HUES64 (cell line): ENCODE results near the gene PRXL2A.
A peak's percentile ranks its signal among the peaks of the same experiment; 100 is the strongest.

Source experiments
- H3K27ac ChIP-seq: 2 replicates; pipeline ENCODE4 v1.7.0; 2013; ENCODE audit warnings: low read depth, low read length, inconsistent platforms
- H3K27me3 ChIP-seq: 2 replicates; pipeline ENCODE4 v1.6.1; 2013; ENCODE audit warnings: mild to moderate bottlenecking, low read length; ENCODE audit not compliant: insufficient read depth
- H3K36me3 ChIP-seq: 2 replicates; pipeline ENCODE4 v1.6.1; 2013; ENCODE audit warnings: mild to moderate bottlenecking, low read length; ENCODE audit not compliant: insufficient read depth
- H3K4me1 ChIP-seq: 2 replicates; pipeline ENCODE4 v1.6.1; 2013; ENCODE audit warnings: mild to moderate bottlenecking, low read length, moderate library complexity; ENCODE audit not compliant: insufficient read depth
- H3K4me3 ChIP-seq: 2 replicates; pipeline ENCODE4 v1.5.1; 2013; ENCODE audit warnings: mild to moderate bottlenecking, low read length, moderate library complexity
- H3K9ac ChIP-seq: 2 replicates; pipeline ENCODE4 v1.6.1; 2013; ENCODE audit warnings: mild to moderate bottlenecking, low read depth, low read length
- H3K9me3 ChIP-seq: 2 replicates; pipeline ENCODE4 v1.6.1; 2013; ENCODE audit warnings: low read depth, low read length; ENCODE audit not compliant: insufficient read depth
- WGBS: fragments of 150-250, 120-280 bp; methylation state at CpG from one replicate; pipeline ENCODE4 v1.1.7; 2013; ENCODE audit warnings: missing lambda C conversion rate; 5-methylcytosine and 5-hydroxymethylcytosine counted together

The PRXL2A gene

GRCh38 chr10:80462299-80462980 lies 54.1 kb downstream of the PRXL2A start:
- 88% methylated on average over 5 of the region's 7 CpGs for WGBS
- no peaks in the 10 kb centered on the region for H3K36me3 ChIP-seq

GRCh38 chr10:80462981-80463741 lies 54.8 kb downstream of the PRXL2A start:
- WGBS, result 82% methylated on average over 4 of the region's 5 CpGs
- no peak overlapping the region for H3K27ac ChIP-seq
- no peaks in the 10 kb centered on the region for H3K9me3 ChIP-seq
- H3K27me3 ChIP-seq, result peaks cover 4% of the 10 kb centered on the region; the same call in 1 of the 2 replicates
- H3K4me3 ChIP-seq, result no peak overlapping the region
- H3K9ac ChIP-seq, result no peak overlapping the region
- peaks cover 89% of the 10 kb centered on the region for H3K4me1 ChIP-seq
- no peaks in the 10 kb centered on the region for H3K36me3 ChIP-seq

More at GRCh38 chr10:80462299-80462980, 54.1 kb downstream of the PRXL2A start:
- Histone ChIP-seq H3K4me1 (peaks cover 82% of the 10 kb centered on the region), H3K27ac (no peak overlapping the region), H3K27me3 (peaks cover 4% of the 10 kb centered on the region; the same call in 1 of the 2 replicates), H3K9me3 (no peaks in the 10 kb centered on the region), H3K9ac (no peak overlapping the region), H3K4me3 (no peak overlapping the region)

GRCh38 chr10:80463868-80464267 lies 55.5 kb downstream of the PRXL2A start:
- Histone ChIP-seq H3K9ac (peak overlapping the region; percentile 80; the same call in 1 of the 2 replicates), H3K36me3 (no peaks in the 10 kb centered on the region), H3K4me1 (peaks cover 86% of the 10 kb centered on the region), H3K4me3 (no peak overlapping the region), H3K27ac (peak overlapping the region; percentile 90), H3K27me3 (peaks cover 9% of the 10 kb centered on the region; the same call in 1 of the 2 replicates), H3K9me3 (no peaks in the 10 kb centered on the region)
- WGBS, result 88% methylated on average over 10 of the region's 10 CpGs

- Histone ChIP-seq H3K9me3 (no peaks in the 10 kb centered on the region), H3K4me1 (peaks cover 76% of the 10 kb centered on the region), H3K36me3 (peaks cover 2% of the 10 kb centered on the region; the same call in 1 of the 2 replicates), H3K9ac (peak overlapping the region; percentile 80), H3K27me3 (peaks cover 11% of the 10 kb centered on the region; the same call in 1 of the 2 replicates), H3K27ac (peak overlapping the region; percentile 90), H3K4me3 (peak overlapping the region; percentile 40)
- WGBS, result 20% methylated on average over 14 of the region's 14 CpGs
These were observed 56.5 kb downstream of the PRXL2A start for GRCh38 chr10:80464557-80465450.

GRCh38 chr10:80465451-80465835 lies 57.1 kb downstream of the PRXL2A start:
- Histone ChIP-seq H3K27ac (peak overlapping the region; percentile 90), H3K36me3 (peaks cover 6% of the 10 kb centered on the region; the same call in 1 of the 2 replicates), H3K27me3 (peaks cover 11% of the 10 kb centered on the region; the same call in 1 of the 2 replicates), H3K4me1 (peaks cover 70% of the 10 kb centered on the region), H3K9me3 (no peaks in the 10 kb centered on the region), H3K4me3 (peak overlapping the region; percentile 40), H3K9ac (peak overlapping the region; percentile 80)
- 68% methylated on average over 3 of the region's 3 CpGs for WGBS

- H3K27ac ChIP-seq, result peak overlapping the region; percentile 90
- 98% methylated on average over 10 of the region's 10 CpGs for WGBS
- H3K4me1 ChIP-seq, result peaks cover 65% of the 10 kb centered on the region
- no peaks in the 10 kb centered on the region for H3K9me3 ChIP-seq
- H3K27me3 ChIP-seq, result peaks cover 11% of the 10 kb centered on the region; the same call in 1 of the 2 replicates
- peaks cover 9% of the 10 kb centered on the region; the same call in 1 of the 2 replicates for H3K36me3 ChIP-seq
- H3K9ac ChIP-seq, result peak overlapping the region; percentile 80; the same call in 1 of the 2 replicates
- peak overlapping the region; percentile 40; the same call in 1 of the 2 replicates for H3K4me3 ChIP-seq
These were observed 57.7 kb downstream of the PRXL2A start for GRCh38 chr10:80465839-80466590.

- H3K27ac ChIP-seq, result no peak overlapping the region
- no peaks in the 10 kb centered on the region for H3K9me3 ChIP-seq
- no peak overlapping the region for H3K4me3 ChIP-seq
- H3K36me3 ChIP-seq, result peaks cover 9% of the 10 kb centered on the region; the same call in 1 of the 2 replicates
- WGBS, result 86% methylated on average over 9 of the region's 10 CpGs
- H3K9ac ChIP-seq, result no peak overlapping the region
- peaks cover 11% of the 10 kb centered on the region; the same call in 1 of the 2 replicates for H3K27me3 ChIP-seq
- peaks cover 58% of the 10 kb centered on the region for H3K4me1 ChIP-seq
These were observed 58.5 kb downstream of the PRXL2A start for GRCh38 chr10:80466724-80467326.

GRCh38 chr10:80468002-80468401 lies 59.7 kb downstream of the PRXL2A start:
- no peak overlapping the region for H3K4me3 ChIP-seq
- no peak overlapping the region for H3K27ac ChIP-seq
- peaks cover 51% of the 10 kb centered on the region for H3K4me1 ChIP-seq
- H3K9ac ChIP-seq, result no peak overlapping the region
- 7% methylated on average over 6 of the region's 6 CpGs for WGBS
- no peaks in the 10 kb centered on the region for H3K9me3 ChIP-seq
- H3K36me3 ChIP-seq, result peaks cover 9% of the 10 kb centered on the region; the same call in 1 of the 2 replicates
- H3K27me3 ChIP-seq, result peaks cover 11% of the 10 kb centered on the region; the same call in 1 of the 2 replicates

- H3K9ac ChIP-seq, result no peak overlapping the region
- H3K36me3 ChIP-seq, result peaks cover 9% of the 10 kb centered on the region; the same call in 1 of the 2 replicates
- no peak overlapping the region for H3K4me3 ChIP-seq
- H3K4me1 ChIP-seq, result peaks cover 45% of the 10 kb centered on the region
- H3K27ac ChIP-seq, result no peak overlapping the region
- H3K9me3 ChIP-seq, result no peaks in the 10 kb centered on the region
- 92% methylated on average over 7 of the region's 7 CpGs for WGBS
- H3K27me3 ChIP-seq, result peaks cover 11% of the 10 kb centered on the region; the same call in 1 of the 2 replicates
These were observed 60.6 kb downstream of the PRXL2A start for GRCh38 chr10:80468806-80469421.
